Thyroid gland (tissue), 4 donors: ENCODE data around the gene CFAP97D1. TPM values are rescaled to one million over a fixed set of nuclear protein-coding genes. Genes with fewer than 3 reads are reported as not detected.
A peak's percentile ranks its signal among the peaks of the same experiment; 100 is the strongest.

Source experiments
- DNase-seq, 2 donors: peaks; one replicate each; pipeline ENCODE4 v3.0.0-alpha.2; 2019
- H3K27ac ChIP-seq, 3 donors: fragments of 200-600 bp; sonication (generic); 1 replicate in 2 of 3; 2 replicates in 1 of 3; pipeline ENCODE4 v1.5.1; 2016 to 2019; ENCODE audit warnings: mild to moderate bottlenecking in 1 of 3, moderate library complexity in 1 of 3
- H3K27me3 ChIP-seq: fragments of 200-600 bp; sonication (generic); one replicate; pipeline ENCODE4 v1.5.1; 2019
- H3K36me3 ChIP-seq, 2 donors: fragments of 200-600 bp; sonication (generic); one replicate each; pipeline ENCODE4 v1.5.1; 2016 to 2019
- H3K4me1 ChIP-seq, 2 donors: fragments of 200-600 bp; sonication (generic); one replicate each; pipeline ENCODE4 v1.5.1; 2017 to 2019
- H3K4me3 ChIP-seq, 3 donors: fragments of 200-600 bp; sonication (generic); replicated peaks in 1 of 3; 1 replicate in 2 of 3; 2 replicates in 1 of 3; pipeline ENCODE4 v1.5.1; 2016; ENCODE audit warnings: mild to moderate bottlenecking in 1 of 3
- H3K9me3 ChIP-seq: fragments of 200-600 bp; sonication (generic); one replicate; pipeline ENCODE4 v1.5.1; 2017
- CTCF ChIP-seq, 6 experiments: fragments of 200-600 bp in 3 of 6; fragments of 450-650 bp in 3 of 6; sonication (generic) in 3 of 6; IDR thresholded peaks; one replicate each; pipeline ENCODE4 v1.5.1; 2016 to 2019; ENCODE audit warnings: antibody characterized with exemption in 6 of 6, mild to moderate bottlenecking in 2 of 6, inconsistent platforms in 1 of 6, moderate library complexity in 1 of 6
- POLR2A ChIP-seq, 2 donors: fragments of 450-650 bp; IDR thresholded peaks; one replicate each; pipeline ENCODE4 v1.6.1; 2017; ENCODE audit warnings: antibody characterized with exemption in 2 of 2, mild to moderate bottlenecking in 2 of 2, moderate library complexity in 1 of 2
- WGBS, 2 donors: methylation state at CpG; one replicate each; pipeline ENCODE4 v1.1.5; 2017; 5-methylcytosine and 5-hydroxymethylcytosine counted together
- intact Hi-C: fragments of 100-400 bp; cut with DNase I; formaldehyde crosslinking; loops from one replicate; pipeline ENCODE4 v1.15.1; 2023
- total RNA-seq, 4 donors: library from RNA; depleted of rRNA; stranded (reverse); fragments of >200 nt; gene quantifications; one replicate each; pipeline ENCODE4 v1.2.3, GENCODE V29; 2016

The CFAP97D1 gene
- total RNA-seq, 4 donors from 2014 or later = 0.13 TPM; not detected in 3

GRCh38 chr17:43766413-43767052 lies 13.7 kb upstream of the CFAP97D1 start:
- H3K4me3 ChIP-seq = no peak overlapping the region
- intact Hi-C loops = no loop called here
- peak; percentile 53 to 66 for DNase-seq
- peaks cover 19 to 24% of the 10 kb centered on the region in 2 donors for H3K36me3 ChIP-seq
- H3K9me3 ChIP-seq = no peaks in the 10 kb centered on the region
- H3K4me1 ChIP-seq = no peaks in the 10 kb centered on the region
- H3K27me3 ChIP-seq = no peaks in the 10 kb centered on the region
- H3K27ac ChIP-seq = no peak overlapping the region
- TF ChIP-seq POLR2A (IDR thresholded peaks at IDR 0.05) = no peak
- peak; percentile 52 to 90 (median 60) for TF ChIP-seq CTCF (IDR thresholded peaks at IDR 0.05)
- whole genome bisulfite sequencing, 2 donors = 50 to 58% methylated on average over 7 of the region's 7 CpGs

- TF ChIP-seq CTCF (IDR thresholded peaks at IDR 0.05) = no peak
- TF ChIP-seq POLR2A (IDR thresholded peaks at IDR 0.05) = no peak
- Histone ChIP-seq H3K9me3 (no peaks in the 10 kb centered on the region), H3K4me1 (no peaks in the 10 kb centered on the region), H3K27ac (no peak overlapping the region), H3K27me3 (no peaks in the 10 kb centered on the region), H3K36me3 (peaks cover 19 to 31% of the 10 kb centered on the region in 2 donors), H3K4me3 (no peak overlapping the region)
- intact Hi-C loops = no loop called here
- 79 to 80% methylated on average over 6 of the region's 6 CpGs for WGBS, 2 donors
- DNase-seq = no peak
These were observed 13.1 kb upstream of the CFAP97D1 start for GRCh38 chr17:43767053-43767712.

- H3K27me3 ChIP-seq = no peaks in the 10 kb centered on the region
- H3K4me1 ChIP-seq = no peaks in the 10 kb centered on the region
- WGBS, 2 donors = 75% methylated on average over 5 of the region's 5 CpGs
- H3K36me3 ChIP-seq = peaks cover 23 to 36% of the 10 kb centered on the region in 2 donors
- no peak overlapping the region for H3K27ac ChIP-seq
- no peak for DNase-seq
- no peak for TF ChIP-seq POLR2A (IDR thresholded peaks at IDR 0.05)
- no peak for TF ChIP-seq CTCF (IDR thresholded peaks at IDR 0.05)
- H3K9me3 ChIP-seq = no peaks in the 10 kb centered on the region
- intact Hi-C loops = no loop called here
- no peak overlapping the region for H3K4me3 ChIP-seq
These were observed 12.5 kb upstream of the CFAP97D1 start for GRCh38 chr17:43767713-43768059.

- H3K36me3 ChIP-seq = peaks cover 30 to 43% of the 10 kb centered on the region in 2 donors
- intact Hi-C loops = no loop called here
- H3K27ac ChIP-seq = no peak overlapping the region
- no peak overlapping the region for H3K4me3 ChIP-seq
- 75 to 76% methylated on average over 9 of the region's 9 CpGs for WGBS, 2 donors
- no peaks in the 10 kb centered on the region for H3K9me3 ChIP-seq
- peak in 1 of 2 donors; percentile 9 for DNase-seq
- no peaks in the 10 kb centered on the region for H3K4me1 ChIP-seq
- H3K27me3 ChIP-seq = no peaks in the 10 kb centered on the region
- no peak for TF ChIP-seq CTCF (IDR thresholded peaks at IDR 0.05)
- TF ChIP-seq POLR2A (IDR thresholded peaks at IDR 0.05) = no peak
These were observed 11.9 kb upstream of the CFAP97D1 start for GRCh38 chr17:43768382-43768781.

- intact Hi-C loops = no loop called here
- 91 to 95% methylated on average over 7 of the region's 7 CpGs for WGBS, 2 donors
- TF ChIP-seq CTCF (IDR thresholded peaks at IDR 0.05) = no peak
- no peak for TF ChIP-seq POLR2A (IDR thresholded peaks at IDR 0.05)
These were observed 11.3 kb upstream of the CFAP97D1 start for GRCh38 chr17:43768943-43769342.

More at GRCh38 chr17:43768943-43769342, 11.3 kb upstream of the CFAP97D1 start:
- Histone ChIP-seq H3K4me1 (no peaks in the 10 kb centered on the region), H3K9me3 (no peaks in the 10 kb centered on the region), H3K36me3 (peaks cover 36 to 48% of the 10 kb centered on the region in 2 donors), H3K27me3 (no peaks in the 10 kb centered on the region), H3K4me3 (no peak overlapping the region), H3K27ac (no peak overlapping the region)
- no peak for DNase-seq
